ENCODE results near the gene ABCC3. TPM values are rescaled to one million over a fixed set of nuclear protein-coding genes. Genes with fewer than 3 reads are reported as not detected.

The ABCC3 gene
- total and polyA plus RNA-seq, 8 donors: 47.2 to 209 (median 99.7) TPM

DNA sequence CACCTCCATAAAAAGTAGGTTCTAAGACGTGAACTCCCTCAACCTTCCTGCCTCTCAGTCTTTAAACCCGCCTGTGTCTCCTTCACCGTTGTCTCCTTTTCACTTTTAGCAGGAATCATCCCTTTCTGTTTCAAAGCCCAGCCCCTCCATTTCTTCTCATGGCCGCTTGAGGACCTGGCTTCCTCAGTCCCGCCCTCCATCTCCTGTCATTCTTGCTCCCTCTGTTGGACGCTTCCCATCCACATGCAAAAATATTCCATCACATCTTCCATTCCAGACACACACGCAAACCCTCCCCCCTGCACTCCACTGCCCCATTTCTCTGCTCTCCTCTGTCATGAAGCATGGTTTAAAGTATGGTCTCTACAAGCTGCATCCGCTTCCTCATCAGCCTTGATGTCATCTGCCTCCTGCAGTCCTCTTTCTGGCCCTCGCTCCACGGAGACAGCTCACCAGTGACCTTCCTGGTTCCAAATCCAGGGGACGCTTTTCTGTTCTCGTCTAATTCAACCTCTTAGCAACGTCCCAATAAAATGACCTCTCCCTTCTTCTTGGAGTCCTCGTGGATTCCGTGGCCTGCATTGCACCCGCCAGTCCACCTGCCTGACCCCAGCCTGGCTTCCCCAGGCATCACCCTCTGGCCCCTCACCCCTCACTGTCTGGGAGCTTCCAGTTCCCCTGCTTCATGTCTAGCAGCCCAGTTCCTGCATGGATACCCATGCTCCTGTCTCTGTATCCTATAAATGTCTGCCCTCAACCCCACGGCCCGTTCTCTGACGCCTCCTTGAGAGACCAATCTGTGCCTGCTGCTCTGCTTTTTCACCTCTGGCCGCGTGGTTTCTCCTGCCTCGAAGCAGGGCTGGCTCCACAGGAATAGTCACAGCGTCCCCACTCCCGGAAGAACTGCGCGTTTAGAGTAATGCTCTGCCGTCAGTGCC lies 46.9 kb downstream of the ABCC3 start:
- peak in 3 of 4 donors; percentile 22 to 55 (median 39) for ATAC-seq
- Histone ChIP-seq H3K9me3 (no peaks in the 10 kb centered on the region), H3K4me3 (no peak overlapping the region), H3K27me3 (no peaks in the 10 kb centered on the region), H3K36me3 (peaks cover 0 to 11% (median 0%) of the 10 kb centered on the region in 3 donors), H3K27ac (no peak overlapping the region), H3K4me1 (peaks cover 17 to 36% (median 27%) of the 10 kb centered on the region in 3 donors)
- DNase-seq: peak in 1 of 6 donors; percentile 51
- intact Hi-C loops (cut with DNase I): loop anchor here in 1 of 3 donors (5.0 kb wide), 1 partner anchor 39 kb away; no protein-coding TSS in a partner anchor
- 71 to 74% methylated on average over 27 of the region's 27 CpGs for WGBS, 2 donors
- FAIRE-seq: no peak
- TF ChIP-seq, protein P1, sequence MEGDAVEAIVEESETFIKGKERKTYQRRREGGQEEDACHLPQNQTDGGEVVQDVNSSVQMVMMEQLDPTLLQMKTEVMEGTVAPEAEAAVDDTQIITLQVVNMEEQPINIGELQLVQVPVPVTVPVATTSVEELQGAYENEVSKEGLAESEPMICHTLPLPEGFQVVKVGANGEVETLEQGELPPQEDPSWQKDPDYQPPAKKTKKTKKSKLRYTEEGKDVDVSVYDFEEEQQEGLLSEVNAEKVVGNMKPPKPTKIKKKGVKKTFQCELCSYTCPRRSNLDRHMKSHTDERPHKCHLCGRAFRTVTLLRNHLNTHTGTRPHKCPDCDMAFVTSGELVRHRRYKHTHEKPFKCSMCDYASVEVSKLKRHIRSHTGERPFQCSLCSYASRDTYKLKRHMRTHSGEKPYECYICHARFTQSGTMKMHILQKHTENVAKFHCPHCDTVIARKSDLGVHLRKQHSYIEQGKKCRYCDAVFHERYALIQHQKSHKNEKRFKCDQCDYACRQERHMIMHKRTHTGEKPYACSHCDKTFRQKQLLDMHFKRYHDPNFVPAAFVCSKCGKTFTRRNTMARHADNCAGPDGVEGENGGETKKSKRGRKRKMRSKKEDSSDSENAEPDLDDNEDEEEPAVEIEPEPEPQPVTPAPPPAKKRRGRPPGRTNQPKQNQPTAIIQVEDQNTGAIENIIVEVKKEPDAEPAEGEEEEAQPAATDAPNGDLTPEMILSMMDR (IDR thresholded peaks at IDR 0.05): no peak

DNA sequence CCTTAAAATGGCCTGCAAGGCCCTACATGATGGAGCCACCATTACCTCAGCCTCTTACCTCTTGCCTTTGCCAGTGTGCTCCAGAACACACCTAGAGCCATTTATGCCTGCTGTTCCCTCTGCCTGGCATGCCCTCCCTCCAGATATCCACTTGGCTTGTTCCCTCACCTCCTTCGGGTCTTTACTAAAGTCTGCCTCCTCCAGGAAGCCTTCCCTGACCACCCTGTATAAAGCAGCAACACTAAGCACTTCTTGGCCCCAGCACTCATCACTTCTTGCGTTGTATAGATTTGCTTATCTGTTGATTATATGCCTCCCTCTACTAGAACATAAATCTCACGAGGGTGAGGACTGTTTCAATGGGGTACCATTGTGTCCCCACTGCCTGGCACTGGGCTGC lies 47.8 kb downstream of the ABCC3 start:
- peak overlapping the region in 1 of 4 donors; percentile 31 for H3K27ac ChIP-seq
- H3K27me3 ChIP-seq: no peaks in the 10 kb centered on the region
- H3K36me3 ChIP-seq: peaks cover 0 to 7% (median 0%) of the 10 kb centered on the region in 3 donors
- no peaks in the 10 kb centered on the region for H3K9me3 ChIP-seq
- TF ChIP-seq, protein P1 (IDR thresholded peaks at IDR 0.05): no peak
- H3K4me3 ChIP-seq: no peak overlapping the region
- 67 to 70% methylated on average over 3 of the region's 3 CpGs for WGBS, 2 donors
- intact Hi-C loops (cut with DNase I): loop anchor here in 1 of 3 donors (5.0 kb wide), 1 partner anchor 40 kb away; no protein-coding TSS in a partner anchor
- DNase-seq: no peak
- H3K4me1 ChIP-seq: peaks cover 24 to 43% (median 34%) of the 10 kb centered on the region in 3 donors
- FAIRE-seq: no peak
- no peak for ATAC-seq

DNA sequence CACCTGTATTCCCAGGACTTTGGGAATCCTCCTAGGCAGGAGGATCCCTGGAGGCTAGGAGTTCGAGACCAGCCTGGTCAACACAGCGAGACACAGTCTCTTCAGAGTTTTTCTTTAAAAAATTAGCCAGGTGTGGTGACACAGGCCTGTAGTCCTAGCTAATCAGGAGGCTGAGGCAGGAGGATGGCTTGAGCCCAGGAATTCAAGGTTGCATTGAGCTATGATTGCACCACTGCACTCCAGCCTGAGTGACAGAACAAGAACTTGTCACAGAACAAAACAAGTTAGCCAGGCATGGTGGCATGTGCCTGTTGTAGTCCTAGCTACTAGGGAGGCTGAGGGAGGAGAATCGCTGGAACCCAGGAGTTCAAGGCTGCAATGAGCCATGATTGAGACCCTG lies 48.3 kb downstream of the ABCC3 start:
- Histone ChIP-seq H3K4me3 (no peak overlapping the region), H3K27me3 (no peaks in the 10 kb centered on the region), H3K4me1 (peaks cover 29 to 46% (median 39%) of the 10 kb centered on the region in 3 donors), H3K9me3 (no peaks in the 10 kb centered on the region), H3K27ac (peak overlapping the region in 1 of 4 donors; percentile 31), H3K36me3 (peaks cover 0 to 7% (median 0%) of the 10 kb centered on the region in 3 donors)
- WGBS, 2 donors: 87 to 90% methylated on average over 3 of the region's 3 CpGs
- TF ChIP-seq, protein P1 (IDR thresholded peaks at IDR 0.05): no peak
- no peak for FAIRE-seq
- intact Hi-C loops (cut with DNase I): loop anchor here in 1 of 3 donors (5.0 kb wide), 1 partner anchor 41 kb away; no protein-coding TSS in a partner anchor
- peak in 1 of 6 donors; percentile 59 for DNase-seq
- no peak for ATAC-seq

DNA sequence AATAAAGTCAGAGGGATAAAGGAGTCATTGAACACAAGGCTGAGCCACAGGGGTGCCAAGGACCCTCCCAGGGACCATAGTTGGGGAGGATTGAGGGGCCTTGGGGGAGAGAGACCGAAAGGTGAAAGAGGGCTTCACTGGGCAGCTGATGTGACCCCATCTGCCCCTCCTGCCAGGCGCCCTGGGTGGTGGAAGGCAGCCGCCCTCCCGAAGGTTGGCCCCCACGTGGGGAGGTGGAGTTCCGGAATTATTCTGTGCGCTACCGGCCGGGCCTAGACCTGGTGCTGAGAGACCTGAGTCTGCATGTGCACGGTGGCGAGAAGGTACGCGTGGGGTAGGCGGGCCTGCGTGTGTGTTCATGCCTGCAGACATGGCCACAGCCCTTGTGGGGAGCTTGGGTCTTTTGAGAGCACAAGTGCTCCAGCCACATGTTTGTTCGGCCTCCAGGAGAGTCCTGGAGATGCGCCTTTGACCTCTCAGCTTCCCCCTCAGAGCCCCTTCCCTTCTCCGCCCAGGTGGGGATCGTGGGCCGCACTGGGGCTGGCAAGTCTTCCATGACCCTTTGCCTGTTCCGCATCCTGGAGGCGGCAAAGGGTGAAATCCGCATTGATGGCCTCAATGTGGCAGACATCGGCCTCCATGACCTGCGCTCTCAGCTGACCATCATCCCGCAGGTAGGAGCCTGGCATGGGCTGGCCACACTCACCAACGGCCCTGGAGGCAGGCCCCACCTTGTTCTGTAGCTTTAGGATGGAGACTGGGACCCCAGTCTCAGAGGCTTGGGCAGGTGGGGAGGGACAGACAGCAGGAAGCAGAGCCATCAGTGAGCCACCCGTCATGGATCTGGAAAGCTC lies 49.0 kb downstream of the ABCC3 start:
- intact Hi-C loops (cut with DNase I): loop anchor here in 1 of 3 donors (5.0 kb wide), 1 partner anchor 41 kb away; no protein-coding TSS in a partner anchor
- H3K9me3 ChIP-seq: no peaks in the 10 kb centered on the region
- no peaks in the 10 kb centered on the region for H3K27me3 ChIP-seq
- 93 to 94% methylated on average over 28 of the region's 28 CpGs for WGBS, 2 donors
- FAIRE-seq (no peak), DNase-seq (peak in 2 of 6 donors; percentile 53 to 71), ATAC-seq (no peak)
- H3K4me3 ChIP-seq: no peak overlapping the region
- TF ChIP-seq, protein P1 (IDR thresholded peaks at IDR 0.05): no peak
- peaks cover 35 to 50% (median 44%) of the 10 kb centered on the region in 3 donors for H3K4me1 ChIP-seq
- H3K27ac ChIP-seq: peak overlapping the region in 3 of 4 donors; percentile 68 to 92 (median 90)
- peaks cover 0 to 1% (median 0%) of the 10 kb centered on the region in 3 donors for H3K36me3 ChIP-seq
